Astrocyte (in vitro differentiated cells and primary cell): ENCODE results near the gene SLC39A5.
A peak's percentile ranks its signal among the peaks of the same experiment; 100 is the strongest.

Experiments
- CTCF ChIP-seq: IDR thresholded peaks from 2 replicates; pipeline ENCODE4 v1.5.1; 2011; ENCODE audit warnings: low read depth, mild to moderate bottlenecking, inconsistent platforms, low read length, moderate library complexity; ENCODE audit not compliant: insufficient read depth
- EZH2 ChIP-seq: IDR thresholded peaks from 2 replicates; pipeline ENCODE4 v1.6.1; 2012; ENCODE audit warnings: mild to moderate bottlenecking, low read length, inconsistent platforms; ENCODE audit not compliant: insufficient read depth

- peak; percentile 96 for TF ChIP-seq CTCF
- TF ChIP-seq EZH2, result no peak
Observed at GRCh38 chr12:56193025-56193578, 36.7 kb upstream of the SLC39A5 start.
